ENCODE measurements around the gene POU5F2. TPM values are rescaled to one million over a fixed set of nuclear protein-coding genes. Genes with fewer than 3 reads are reported as not detected.

POU5F2 gene
- total and polyA plus RNA-seq, 2 donors (not counting 1 experiment from before 2014, with no cell fraction given) = 0.12 to 4.6 TPM

GRCh38 chr5:93726595-93726994 is 14.8 kb downstream of the POU5F2 start:
- Histone ChIP-seq H3K4me2 (replicated peaks; ENCODE audit: low read depth, low read length, poor library complexity, severe bottlenecking) (no peak overlapping the region), H4K20me1 (ENCODE audit: control insufficient read depth, insufficient read depth, low read length, poor library complexity, severe bottlenecking) (no peaks in the 10 kb centered on the region), H3K9me3 (ENCODE audit: control extremely low read depth in 1 of 3, control insufficient read depth in 2 of 3, insufficient read depth in 1 of 3, low read length in 2 of 3) (no peaks in the 10 kb centered on the region), H3K9ac (ENCODE audit: low read length) (no peak overlapping the region), H2AFZ (ENCODE audit: insufficient read depth, low read depth, low read length, poor library complexity, severe bottlenecking) (no peak overlapping the region), H3K27me3 (replicated peaks in 1 of 4; ENCODE audit: control extremely low read depth in 1 of 4, control insufficient read depth in 3 of 4, insufficient read depth in 4 of 4, low read length in 3 of 4) (no peaks in the 10 kb centered on the region), H3K27ac (ENCODE audit: low read length in 2 of 2) (no peak overlapping the region), H3K79me2 (ENCODE audit: control insufficient read depth, insufficient read depth, low read length) (no peaks in the 10 kb centered on the region), H3K36me3 (replicated peaks in 1 of 2; ENCODE audit: control extremely low read depth in 1 of 2, control insufficient read depth in 1 of 2, extremely low read depth in 1 of 2, insufficient read depth in 2 of 2, low read length in 1 of 2) (no peaks in the 10 kb centered on the region), H3K4me1 (ENCODE audit: control insufficient read depth in 2 of 2, insufficient read depth in 2 of 2, low read length in 2 of 2) (no peaks in the 10 kb centered on the region), H3K4me3 (ENCODE audit: control extremely low read depth in 1 of 5, extremely low read depth in 1 of 5, insufficient read depth in 1 of 5, low read depth in 2 of 5, low read length in 4 of 5) (no peak overlapping the region)
- no peak overlapping the region for H3K4me3 Mint-ChIP-seq
- no peak for TF ChIP-seq EZH2 (IDR thresholded peaks at IDR 0.05; ENCODE audit: borderline replicate concordance, insufficient read depth, low read depth, low read length, poor library complexity, severe bottlenecking)
- TF ChIP-seq, protein P1, sequence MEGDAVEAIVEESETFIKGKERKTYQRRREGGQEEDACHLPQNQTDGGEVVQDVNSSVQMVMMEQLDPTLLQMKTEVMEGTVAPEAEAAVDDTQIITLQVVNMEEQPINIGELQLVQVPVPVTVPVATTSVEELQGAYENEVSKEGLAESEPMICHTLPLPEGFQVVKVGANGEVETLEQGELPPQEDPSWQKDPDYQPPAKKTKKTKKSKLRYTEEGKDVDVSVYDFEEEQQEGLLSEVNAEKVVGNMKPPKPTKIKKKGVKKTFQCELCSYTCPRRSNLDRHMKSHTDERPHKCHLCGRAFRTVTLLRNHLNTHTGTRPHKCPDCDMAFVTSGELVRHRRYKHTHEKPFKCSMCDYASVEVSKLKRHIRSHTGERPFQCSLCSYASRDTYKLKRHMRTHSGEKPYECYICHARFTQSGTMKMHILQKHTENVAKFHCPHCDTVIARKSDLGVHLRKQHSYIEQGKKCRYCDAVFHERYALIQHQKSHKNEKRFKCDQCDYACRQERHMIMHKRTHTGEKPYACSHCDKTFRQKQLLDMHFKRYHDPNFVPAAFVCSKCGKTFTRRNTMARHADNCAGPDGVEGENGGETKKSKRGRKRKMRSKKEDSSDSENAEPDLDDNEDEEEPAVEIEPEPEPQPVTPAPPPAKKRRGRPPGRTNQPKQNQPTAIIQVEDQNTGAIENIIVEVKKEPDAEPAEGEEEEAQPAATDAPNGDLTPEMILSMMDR (IDR thresholded peaks at IDR 0.05) = no peak
- intact Hi-C loops (cut with micrococcal nuclease) = no loop called here
- DNase-seq (no peak), ATAC-seq (ENCODE audit: low read depth) (no peak)
- H3K4me1 Mint-ChIP-seq = no peaks in the 10 kb centered on the region
- ChIA-PET POLR2A (no interaction called here), CTCF (interaction anchor here (1.4 kb wide), 1 partner anchor 75 kb away, joined by 3 read pairs; no protein-coding TSS in a partner anchor)
- H3K9me3 Mint-ChIP-seq (ENCODE audit: insufficient read depth) = no peaks in the 10 kb centered on the region
- no peaks in the 10 kb centered on the region for H3K27me3 Mint-ChIP-seq
- WGBS (ENCODE audit: insufficient coverage) = no CpG with 5 or more reads among the region's 1 CpG
- no peak overlapping the region for H3K27ac Mint-ChIP-seq

DNA sequence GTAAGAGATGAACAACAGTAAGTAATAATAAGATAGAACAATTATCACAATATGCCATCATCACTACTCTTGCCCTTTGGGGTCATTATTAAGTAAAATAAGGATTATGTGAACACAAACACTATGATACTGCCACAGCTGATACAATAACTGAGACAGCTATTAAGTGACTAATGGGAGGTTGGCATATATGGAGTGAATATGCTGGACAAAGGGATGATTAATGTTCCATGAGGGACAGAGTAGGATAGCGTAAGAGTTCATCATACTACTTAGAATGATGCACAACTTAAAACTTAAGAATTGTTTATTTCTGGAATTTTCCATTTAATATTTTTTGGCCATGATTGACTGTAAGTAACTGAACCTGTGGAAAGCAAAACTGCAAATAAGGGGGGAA is 16.6 kb downstream of the POU5F2 start:
- Histone ChIP-seq H3K4me3 (ENCODE audit: control extremely low read depth in 1 of 5, extremely low read depth in 1 of 5, insufficient read depth in 1 of 5, low read depth in 2 of 5, low read length in 4 of 5) (no peak overlapping the region), H3K36me3 (replicated peaks in 1 of 2; ENCODE audit: control extremely low read depth in 1 of 2, control insufficient read depth in 1 of 2, extremely low read depth in 1 of 2, insufficient read depth in 2 of 2, low read length in 1 of 2) (no peaks in the 10 kb centered on the region), H3K9ac (ENCODE audit: low read length) (no peak overlapping the region), H3K27me3 (replicated peaks in 1 of 4; ENCODE audit: control extremely low read depth in 1 of 4, control insufficient read depth in 3 of 4, insufficient read depth in 4 of 4, low read length in 3 of 4) (no peaks in the 10 kb centered on the region), H3K79me2 (ENCODE audit: control insufficient read depth, insufficient read depth, low read length) (no peaks in the 10 kb centered on the region), H3K9me3 (ENCODE audit: control extremely low read depth in 1 of 3, control insufficient read depth in 2 of 3, insufficient read depth in 1 of 3, low read length in 2 of 3) (no peaks in the 10 kb centered on the region), H2AFZ (ENCODE audit: insufficient read depth, low read depth, low read length, poor library complexity, severe bottlenecking) (no peak overlapping the region), H3K4me1 (ENCODE audit: control insufficient read depth in 2 of 2, insufficient read depth in 2 of 2, low read length in 2 of 2) (no peaks in the 10 kb centered on the region), H3K4me2 (replicated peaks; ENCODE audit: low read depth, low read length, poor library complexity, severe bottlenecking) (no peak overlapping the region), H4K20me1 (ENCODE audit: control insufficient read depth, insufficient read depth, low read length, poor library complexity, severe bottlenecking) (no peaks in the 10 kb centered on the region), H3K27ac (ENCODE audit: low read length in 2 of 2) (no peak overlapping the region)
- Mint-ChIP-seq H3K4me3 (no peak overlapping the region), H3K27me3 (no peaks in the 10 kb centered on the region), H3K9me3 (ENCODE audit: insufficient read depth) (no peaks in the 10 kb centered on the region), H3K27ac (no peak overlapping the region), H3K4me1 (no peaks in the 10 kb centered on the region)
- TF ChIP-seq, protein P1 (IDR thresholded peaks at IDR 0.05) = no peak
- TF ChIP-seq EZH2 (IDR thresholded peaks at IDR 0.05; ENCODE audit: borderline replicate concordance, insufficient read depth, low read depth, low read length, poor library complexity, severe bottlenecking) = no peak
- POLR2A ChIA-PET = no interaction called here
- CTCF ChIA-PET = no interaction called here
- DNase-seq (no peak), ATAC-seq (ENCODE audit: low read depth) (no peak)
- intact Hi-C loops (cut with micrococcal nuclease) = no loop called here
- no CpG with 5 or more reads among the region's 1 CpG for WGBS (ENCODE audit: insufficient coverage)

Data from B cell (primary cell).